Ishikawa (cell line): ENCODE data around the gene TSPAN8.

ENCODE experiments used
- CEBPB ChIP-seq: IDR thresholded peaks from 2 replicates; pipeline ENCODE4 v1.6.1; 2012
- CREB1 ChIP-seq: IDR thresholded peaks from 2 replicates; pipeline ENCODE4 v1.6.1; 2012; ENCODE audit warnings: low read depth
- EGR1 ChIP-seq: IDR thresholded peaks from 2 replicates; pipeline ENCODE4 v1.6.1; 2012
- EP300 ChIP-seq: IDR thresholded peaks from 2 replicates; pipeline ENCODE4 v1.6.1; 2012; ENCODE audit warnings: borderline replicate concordance
- FOXM1 ChIP-seq: IDR thresholded peaks from 2 replicates; pipeline ENCODE4 v1.6.1; 2012; ENCODE audit warnings: low read depth, borderline replicate concordance
- MAX ChIP-seq: IDR thresholded peaks from 2 replicates; pipeline ENCODE4 v1.6.1; 2012
- NFIC ChIP-seq: IDR thresholded peaks from 2 replicates; pipeline ENCODE4 v1.6.1; 2012
- RAD21 ChIP-seq: IDR thresholded peaks from 2 replicates; pipeline ENCODE4 v1.6.1; 2012; ENCODE audit warnings: low read depth
- REST ChIP-seq: IDR thresholded peaks from 2 replicates; pipeline ENCODE4 v1.6.1; 2012; ENCODE audit warnings: low read depth, mild to moderate bottlenecking
- TAF1 ChIP-seq: IDR thresholded peaks from 2 replicates; pipeline ENCODE4 v1.6.1; 2012; ENCODE audit warnings: low read depth, mild to moderate bottlenecking
- TCF12 ChIP-seq: IDR thresholded peaks from 2 replicates; pipeline ENCODE4 v1.6.1; 2012; ENCODE audit warnings: low read depth
- TEAD4 ChIP-seq: IDR thresholded peaks from 2 replicates; pipeline ENCODE4 v1.6.1; 2012
- USF1 ChIP-seq: IDR thresholded peaks from 2 replicates; pipeline ENCODE4 v1.6.1; 2012
- YY1 ChIP-seq: IDR thresholded peaks from 2 replicates; pipeline ENCODE4 v1.6.1; 2012; ENCODE audit warnings: low read depth
- ZBTB7A ChIP-seq: IDR thresholded peaks from 2 replicates; pipeline ENCODE4 v1.6.1; 2012; ENCODE audit warnings: low read depth

TSPAN8 gene

GRCh38 chr12:71157601-71158233 is at the start of gene TSPAN8:
TSPAN8 (minus strand) TSS chr12:71157999; CDS start chr12:71157678, 321 bp downstream.
- TF ChIP-seq REST, result no peak
- no peak for TF ChIP-seq CREB1
- no peak for TF ChIP-seq MAX
- TF ChIP-seq CEBPB, result no peak
- no peak for TF ChIP-seq EGR1
- TF ChIP-seq USF1, result no peak
- TF ChIP-seq YY1, result no peak
- no peak for TF ChIP-seq EP300
- TF ChIP-seq TCF12, result no peak
- no peak for TF ChIP-seq NFIC
- TF ChIP-seq FOXM1, result no peak
- no peak for TF ChIP-seq ZBTB7A
- TF ChIP-seq TEAD4, result no peak
- no peak for TF ChIP-seq RAD21
- no peak for TF ChIP-seq TAF1

GRCh38 chr12:71201136-71201679 is 43.4 kb upstream of the TSPAN8 start:
- TF ChIP-seq NFIC (no peak), YY1 (no peak)

- TF ChIP-seq TEAD4, result no peak
- TF ChIP-seq USF1, result no peak
- no peak for TF ChIP-seq CREB1
- no peak for TF ChIP-seq REST
- TF ChIP-seq MAX, result no peak
- no peak for TF ChIP-seq CEBPB
- no peak for TF ChIP-seq TCF12
- no peak for TF ChIP-seq YY1
- TF ChIP-seq FOXM1, result no peak
- no peak for TF ChIP-seq EGR1
- TF ChIP-seq RAD21, result no peak
Measured at GRCh38 chr12:71200706-71201105, 42.9 kb upstream of the TSPAN8 start.

GRCh38 chr12:71197460-71197859 is 39.7 kb upstream of the TSPAN8 start:
- TF ChIP-seq ZBTB7A (no peak), USF1 (no peak)

- TF ChIP-seq REST, result no peak
- TF ChIP-seq TEAD4, result no peak
- TF ChIP-seq MAX, result no peak
- TF ChIP-seq EP300, result no peak
- no peak for TF ChIP-seq RAD21
- TF ChIP-seq CREB1, result no peak
- no peak for TF ChIP-seq TAF1
- TF ChIP-seq EGR1, result no peak
- TF ChIP-seq USF1, result no peak
- no peak for TF ChIP-seq NFIC
- no peak for TF ChIP-seq YY1
Measured at GRCh38 chr12:71195338-71195896, 37.6 kb upstream of the TSPAN8 start.
